ENCODE data around the gene LRRC25.
"Not testable (repeated sequence)": the region's sequence is repeated elsewhere in the genome, so short reads cannot be mapped to it uniquely, and the experiment has no call there.

The LRRC25 gene

GRCh38 chr19:18412610-18413239 is 15.3 kb upstream of the LRRC25 start:
- no peak for TF ChIP-seq CTCF (IDR thresholded peaks at IDR 0.05; ENCODE audit: low read depth, low read length)
- no peak for TF ChIP-seq EZH2phosphoT487 (IDR thresholded peaks at IDR 0.05; ENCODE audit: low read depth)
- Histone ChIP-seq H3K4me1 (ENCODE audit: low read length) (peaks cover 7% of the 10 kb centered on the region), H3K4me3 (ENCODE audit: low read length) (no peak overlapping the region), H4K20me1 (ENCODE audit: insufficient read depth, low read length) (no peaks in the 10 kb centered on the region), H3K27me3 (ENCODE audit: low read depth, low read length) (peaks cover 41% of the 10 kb centered on the region), H3K79me2 (ENCODE audit: low read length) (no peaks in the 10 kb centered on the region), H3K9me3 (ENCODE audit: insufficient read depth, low read length) (no peaks in the 10 kb centered on the region), H3K27ac (ENCODE audit: low read length) (no peak overlapping the region), H3K9ac (ENCODE audit: low read length) (no peak overlapping the region), H3K4me2 (ENCODE audit: low read length) (no peak overlapping the region), H3K36me3 (replicated peaks; ENCODE audit: low read depth, low read length) (no peaks in the 10 kb centered on the region), H2AFZ (ENCODE audit: low read depth, low read length) (no peak overlapping the region)

GRCh38 chr19:18408053-18408476 is 10.6 kb upstream of the LRRC25 start:
- Histone ChIP-seq H2AFZ (ENCODE audit: low read depth, low read length) (peak overlapping the region; percentile 43), H3K79me2 (ENCODE audit: low read length) (no peaks in the 10 kb centered on the region), H3K36me3 (replicated peaks; ENCODE audit: low read depth, low read length) (no peaks in the 10 kb centered on the region), H3K27ac (ENCODE audit: low read length) (peak overlapping the region; percentile 25), H3K4me2 (ENCODE audit: low read length) (peak overlapping the region; percentile 65), H3K9ac (ENCODE audit: low read length) (peak overlapping the region; percentile 13; the same call in 1 of the 2 replicates), H3K4me3 (ENCODE audit: low read length) (peak overlapping the region; percentile 44), H3K9me3 (ENCODE audit: insufficient read depth, low read length) (no peaks in the 10 kb centered on the region), H3K4me1 (ENCODE audit: low read length) (peaks cover 24% of the 10 kb centered on the region), H3K27me3 (ENCODE audit: low read depth, low read length) (peaks cover 15% of the 10 kb centered on the region), H4K20me1 (ENCODE audit: insufficient read depth, low read length) (no peaks in the 10 kb centered on the region)
- TF ChIP-seq EZH2phosphoT487 (IDR thresholded peaks at IDR 0.05; ENCODE audit: low read depth), result no peak
- peak; percentile 83 for TF ChIP-seq CTCF (IDR thresholded peaks at IDR 0.05; ENCODE audit: low read depth, low read length)

GRCh38 chr19:18406749-18407148 is 9.3 kb upstream of the LRRC25 start:
- peaks cover 37% of the 10 kb centered on the region for H3K4me1 ChIP-seq (ENCODE audit: low read length)
- no peak overlapping the region for H3K4me2 ChIP-seq (ENCODE audit: low read length)

GRCh38 chr19:18405754-18406153 is 8.3 kb upstream of the LRRC25 start:
- H3K27ac ChIP-seq (ENCODE audit: low read length); H4K20me1 ChIP-seq (ENCODE audit: insufficient read depth, low read length); H3K4me3 ChIP-seq (ENCODE audit: low read length); H3K27me3 ChIP-seq (ENCODE audit: low read depth, low read length); H3K79me2 ChIP-seq (ENCODE audit: low read length); H3K4me2 ChIP-seq (ENCODE audit: low read length); H3K9ac ChIP-seq (ENCODE audit: low read length); H2AFZ ChIP-seq (ENCODE audit: low read depth, low read length); H3K36me3 ChIP-seq (replicated peaks; ENCODE audit: low read depth, low read length); H3K9me3 ChIP-seq (ENCODE audit: insufficient read depth, low read length): not testable (repeated sequence)
- H3K4me1 ChIP-seq (ENCODE audit: low read length), result peaks cover 45% of the 10 kb centered on the region

More at GRCh38 chr19:18406749-18407148, 9.3 kb upstream of the LRRC25 start:
- Histone ChIP-seq H3K27ac (ENCODE audit: low read length) (no peak overlapping the region), H3K27me3 (ENCODE audit: low read depth, low read length) (peaks cover 10% of the 10 kb centered on the region), H3K79me2 (ENCODE audit: low read length) (no peaks in the 10 kb centered on the region), H3K9me3 (ENCODE audit: insufficient read depth, low read length) (no peaks in the 10 kb centered on the region), H3K4me3 (ENCODE audit: low read length) (no peak overlapping the region), H4K20me1 (ENCODE audit: insufficient read depth, low read length) (no peaks in the 10 kb centered on the region), H3K36me3 (replicated peaks; ENCODE audit: low read depth, low read length) (no peaks in the 10 kb centered on the region), H3K9ac (ENCODE audit: low read length) (no peak overlapping the region), H2AFZ (ENCODE audit: low read depth, low read length) (no peak overlapping the region)
- TF ChIP-seq EZH2phosphoT487 (IDR thresholded peaks at IDR 0.05; ENCODE audit: low read depth) (no peak), CTCF (IDR thresholded peaks at IDR 0.05; ENCODE audit: low read depth, low read length) (no peak)

- Histone ChIP-seq H3K4me3 (ENCODE audit: low read length) (peak overlapping the region; percentile 76), H3K27ac (ENCODE audit: low read length) (peak overlapping the region; percentile 80), H3K4me2 (ENCODE audit: low read length) (peak overlapping the region; percentile 89), H2AFZ (ENCODE audit: low read depth, low read length) (peak overlapping the region; percentile 7; the same call in 1 of the 2 replicates), H3K4me1 (ENCODE audit: low read length) (peaks cover 51% of the 10 kb centered on the region), H3K9ac (ENCODE audit: low read length) (peak overlapping the region; percentile 89)
- H4K20me1 ChIP-seq (ENCODE audit: insufficient read depth, low read length); H3K79me2 ChIP-seq (ENCODE audit: low read length); H3K9me3 ChIP-seq (ENCODE audit: insufficient read depth, low read length); H3K27me3 ChIP-seq (ENCODE audit: low read depth, low read length); H3K36me3 ChIP-seq (replicated peaks; ENCODE audit: low read depth, low read length): not testable (repeated sequence)
Observed at GRCh38 chr19:18402455-18403248, 5.2 kb upstream of the LRRC25 start.

Data from OCI-LY3 (cell line).